Smooth muscle cell of the brain vasculature (primary cell): ENCODE measurements around the gene KCNQ2.
"Not testable (repeated sequence)": the region's sequence is repeated elsewhere in the genome, so short reads cannot be mapped to it uniquely, and the experiment has no call there.

Source experiments
- DNase-seq: peaks from one replicate; pipeline ENCODE4 v3.0.0-alpha.2; 2012; ENCODE audit warnings: low read depth, low spot score

KCNQ2 gene

DNA sequence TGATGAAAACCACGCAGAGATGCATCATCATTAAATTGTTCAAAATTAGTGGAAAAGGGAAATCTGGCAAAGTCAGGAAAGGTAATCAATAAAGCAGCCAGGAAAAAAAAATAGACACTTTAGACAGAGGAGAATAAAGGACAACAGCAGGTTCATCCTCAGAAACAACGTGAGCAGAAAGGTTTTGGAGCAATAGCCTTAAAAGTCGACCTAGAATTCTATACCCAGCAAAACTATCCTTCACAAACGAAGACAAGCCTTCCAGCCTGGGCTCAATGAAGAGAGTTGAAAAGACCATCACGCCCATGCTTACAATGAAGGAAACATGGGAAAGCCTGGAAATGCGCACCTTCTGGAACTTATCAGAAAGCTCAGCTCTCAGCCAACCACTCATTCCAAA, 86.6 kb downstream of the KCNQ2 start:
- DNase-seq = no peak

DNA sequence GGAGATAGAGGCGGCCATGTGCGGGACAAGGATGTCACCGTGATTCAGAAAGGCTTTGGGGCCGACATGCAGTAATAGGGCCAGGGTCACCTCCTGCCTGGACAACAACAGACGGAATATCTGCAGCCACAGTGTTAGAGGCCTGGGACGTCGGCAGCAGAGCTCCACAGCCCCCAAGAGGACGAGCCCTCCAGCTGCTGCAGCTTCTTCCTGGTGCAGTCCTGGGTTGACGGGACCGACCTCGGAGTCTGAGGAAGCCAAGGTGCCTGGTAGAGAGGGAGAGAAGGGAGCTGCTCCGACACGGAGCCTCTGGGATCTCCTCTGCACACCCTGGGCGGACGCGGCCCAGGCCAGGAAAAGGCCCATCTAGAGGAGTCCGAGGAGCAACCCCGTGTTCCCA, 88.1 kb downstream of the KCNQ2 start:
- no peak for DNase-seq

DNA sequence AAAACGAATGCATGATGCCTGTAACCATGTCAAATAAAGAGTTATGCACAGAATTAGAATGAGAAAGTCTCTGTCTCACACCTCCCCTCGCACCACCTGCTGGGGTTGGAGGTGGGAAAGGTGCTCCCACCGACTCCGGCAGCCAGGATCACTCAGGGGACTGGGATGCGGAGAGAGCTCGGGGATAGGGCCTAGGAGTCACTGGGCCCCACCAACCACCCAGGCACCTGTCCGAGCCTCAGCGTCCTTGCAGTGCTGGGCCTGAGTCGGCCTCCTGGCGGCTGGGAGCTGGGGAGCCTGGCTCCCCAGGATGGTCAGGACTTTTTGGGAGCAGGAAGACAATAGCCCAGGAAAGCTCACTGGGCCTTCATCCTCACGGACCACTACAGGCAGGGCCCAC, 88.9 kb downstream of the KCNQ2 start:
- no peak for DNase-seq

DNA sequence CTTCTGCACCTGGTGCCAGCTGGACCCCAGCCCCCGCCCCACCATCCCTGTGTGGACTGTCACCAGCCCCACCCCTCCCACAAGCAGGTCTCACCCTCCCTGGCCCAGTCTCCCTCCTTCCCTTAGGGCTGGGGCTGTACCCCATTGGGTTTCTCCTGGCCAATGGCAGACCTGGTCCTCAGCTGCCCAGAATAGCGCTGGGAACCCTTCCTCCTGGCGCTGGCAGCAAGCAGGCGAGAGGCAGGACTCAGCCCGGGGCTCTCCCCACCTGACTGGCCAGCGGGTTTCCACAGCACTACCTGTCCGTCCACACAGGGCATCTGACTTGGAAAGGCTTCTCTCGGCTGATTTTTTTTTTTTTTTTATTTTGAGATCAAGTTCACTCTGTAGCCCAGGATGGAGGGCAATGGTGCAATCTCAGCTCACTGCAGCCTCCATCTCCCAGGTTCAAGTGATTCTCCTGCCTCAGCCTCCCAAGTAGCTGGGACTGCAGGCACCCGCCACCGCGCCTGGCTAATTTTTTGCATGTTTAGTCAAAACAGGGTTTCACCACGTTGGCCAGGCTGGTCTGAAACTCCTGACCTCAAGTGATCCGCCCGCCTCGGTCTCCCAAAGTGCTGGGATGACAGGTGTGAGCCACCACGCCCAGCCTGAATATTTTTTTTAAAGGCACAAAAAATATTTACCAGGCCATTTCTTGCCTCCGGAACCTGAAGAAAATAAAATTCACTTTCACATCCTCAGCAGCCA, 89.7 kb downstream of the KCNQ2 start:
- no peak for DNase-seq

DNA sequence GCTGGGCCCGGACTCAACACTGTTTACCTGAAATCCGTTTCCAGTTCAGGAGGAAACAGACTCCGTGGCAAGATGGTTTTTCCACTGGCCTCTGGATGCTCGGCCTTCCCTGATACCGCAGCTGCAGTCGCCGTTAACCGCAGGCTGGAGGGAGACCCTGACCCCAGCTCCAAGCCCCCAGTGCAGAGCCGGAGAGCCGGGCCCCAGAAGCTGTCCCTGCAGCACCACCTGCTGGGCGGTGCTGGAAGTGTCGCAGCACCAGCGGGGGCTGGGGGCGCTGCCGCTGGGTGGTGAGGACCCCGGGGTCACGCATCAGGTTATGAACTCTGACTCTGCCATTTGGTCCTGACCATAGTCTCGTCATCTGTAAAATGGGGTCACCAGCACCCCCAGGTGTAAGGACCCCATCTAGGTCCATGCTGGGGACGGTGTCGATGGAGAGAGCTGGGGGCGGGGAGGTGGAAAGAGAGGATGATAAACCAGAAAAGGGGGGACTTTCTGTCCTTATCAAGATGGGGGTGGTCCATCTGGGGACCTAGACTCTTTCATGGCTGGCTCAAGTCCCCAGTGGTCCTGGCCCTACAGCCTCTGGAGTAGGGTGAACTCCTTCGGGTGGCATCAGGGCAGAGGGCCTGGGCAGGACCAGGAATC, 90.5 kb downstream of the KCNQ2 start:
- no peak for DNase-seq

DNA sequence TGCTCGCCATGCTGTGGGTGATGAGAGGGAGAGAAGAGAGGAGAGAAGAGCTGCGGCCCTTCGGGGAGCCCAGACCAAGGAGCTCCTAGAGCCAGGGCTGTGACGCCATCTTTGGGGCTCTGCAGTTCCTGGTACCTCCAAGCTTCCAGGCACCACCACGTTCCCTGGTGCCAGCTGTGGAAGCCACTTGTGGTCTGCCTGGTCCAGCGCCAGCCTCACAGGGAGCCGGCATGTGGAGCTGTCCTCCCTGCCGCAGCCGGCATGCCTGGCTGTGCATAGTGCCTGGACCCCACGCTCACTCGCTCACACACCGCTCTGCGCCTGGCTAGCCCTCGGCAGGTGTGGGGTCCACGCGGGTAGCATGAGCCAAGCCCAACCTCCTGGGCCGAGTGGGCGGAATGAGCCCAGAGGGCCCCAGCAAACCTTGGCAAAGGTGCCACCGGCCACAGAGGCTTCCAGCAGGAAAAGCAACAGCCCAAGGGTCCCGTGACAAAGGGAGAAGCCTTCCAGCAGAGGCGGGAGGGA, 92.0 kb downstream of the KCNQ2 start:
- no peak for DNase-seq

DNA sequence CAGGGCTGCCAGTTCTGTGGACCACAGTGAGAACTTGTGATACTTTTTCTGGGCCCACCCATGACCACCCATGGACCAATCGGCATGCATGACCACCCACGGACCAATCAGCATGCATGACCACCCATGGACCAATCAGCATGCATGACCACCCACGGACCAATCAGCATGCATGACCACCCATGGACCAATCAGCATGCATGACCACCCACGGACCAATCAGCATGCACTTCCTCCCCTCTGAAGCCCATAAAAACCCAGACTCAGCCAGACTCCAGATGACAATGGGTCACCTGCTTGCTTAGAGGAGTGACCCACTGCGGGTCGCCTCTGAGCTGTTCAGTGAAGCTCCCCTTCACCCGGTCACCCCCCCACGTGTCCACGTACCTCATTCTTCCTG, 92.6 kb downstream of the KCNQ2 start:
- not testable (repeated sequence) for DNase-seq

DNA sequence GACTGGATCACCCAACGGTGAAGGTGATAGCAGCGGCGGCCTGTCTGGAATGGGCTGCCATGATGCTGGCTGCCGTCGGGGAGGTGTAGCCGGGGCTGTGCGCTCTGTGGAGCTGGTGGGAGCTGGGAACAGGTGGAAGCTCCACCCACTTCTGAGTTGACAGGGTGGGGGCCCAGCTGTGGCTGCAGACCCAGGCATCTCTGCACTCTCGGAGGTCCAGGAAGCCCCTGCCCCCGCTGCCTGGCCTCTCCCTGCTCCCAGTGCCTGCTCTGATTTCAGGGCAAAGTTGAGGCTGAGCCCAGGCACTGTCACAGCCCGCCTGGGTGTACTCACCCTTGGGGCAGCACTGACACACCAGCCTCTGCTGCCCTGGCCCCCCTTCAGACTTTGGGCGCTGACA, 93.2 kb downstream of the KCNQ2 start:
- DNase-seq = no peak

DNA sequence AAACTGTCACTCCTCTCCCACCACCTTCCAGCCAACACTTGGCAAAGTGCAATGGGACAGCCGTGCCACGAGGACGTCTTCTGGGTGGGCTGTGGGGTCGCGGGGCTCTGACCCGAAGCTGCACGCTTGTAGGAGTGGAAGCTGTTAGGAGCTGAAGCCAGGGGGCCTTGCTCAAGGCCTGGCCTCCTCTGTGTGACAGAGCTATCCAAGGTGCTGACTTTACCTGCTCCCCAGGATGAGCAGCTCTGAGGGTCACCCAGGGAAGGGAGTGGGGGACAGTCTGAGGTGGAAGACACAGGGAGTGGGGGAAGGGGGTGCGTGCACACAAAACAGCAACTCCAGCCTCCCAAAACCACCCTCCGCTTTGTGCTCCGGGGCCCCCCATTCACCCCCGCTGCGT, 93.8 kb downstream of the KCNQ2 start:
- DNase-seq = no peak

DNA sequence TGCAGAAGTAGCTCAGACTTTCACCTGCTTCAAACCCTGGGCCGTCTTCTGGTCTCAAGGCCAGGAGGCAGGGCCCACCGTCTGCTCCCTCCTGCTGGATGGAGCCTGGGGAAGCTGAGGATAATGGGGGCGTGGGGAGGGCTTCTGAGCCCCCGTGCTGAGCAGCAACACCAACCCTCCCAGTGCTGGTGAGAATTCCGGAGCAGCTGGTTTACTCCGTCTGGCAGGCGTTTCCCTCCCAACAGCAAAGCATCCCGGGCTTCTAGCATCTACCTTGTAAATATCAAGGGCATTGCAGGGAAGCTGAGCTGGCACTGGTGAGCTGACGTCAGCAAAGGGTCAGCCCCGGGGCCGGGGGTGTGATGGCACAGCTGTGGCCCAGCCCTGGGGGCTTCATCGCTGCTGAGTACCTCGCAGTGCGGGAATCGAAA, 94.5 kb downstream of the KCNQ2 start:
- DNase-seq = no peak

DNA sequence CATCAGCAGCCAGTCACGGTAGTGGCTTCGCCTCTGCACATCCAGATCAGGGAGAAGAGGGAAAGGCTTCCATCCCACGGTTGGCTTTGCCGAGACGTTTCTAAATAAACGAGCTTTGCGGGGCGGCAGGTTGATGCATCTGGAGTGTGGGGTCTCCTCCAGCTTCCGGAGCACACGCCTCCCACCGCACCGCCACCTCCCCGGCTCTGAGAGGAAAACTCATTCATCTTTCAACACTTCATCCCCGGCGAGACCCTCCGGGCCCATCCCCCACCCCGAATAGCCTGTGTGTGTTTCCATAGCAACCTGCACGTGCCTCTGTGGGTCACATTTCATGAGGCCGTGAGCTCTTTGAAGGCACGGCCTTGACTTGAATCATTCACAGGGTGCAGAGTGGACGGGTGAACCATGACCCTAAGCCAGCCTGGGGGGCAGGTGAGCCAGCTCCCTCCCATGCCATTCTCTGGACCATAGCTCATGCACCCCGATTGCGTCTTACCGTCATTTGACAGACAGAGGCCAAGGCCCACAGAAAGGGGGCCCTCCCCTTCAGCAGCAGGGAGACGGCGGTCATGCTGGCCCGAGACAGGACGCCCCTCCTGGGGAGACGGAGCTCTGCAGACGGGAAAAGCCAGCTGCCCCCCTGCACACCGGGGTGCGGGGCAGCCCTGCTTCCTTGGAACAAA, 95.1 kb downstream of the KCNQ2 start:
- DNase-seq = no peak

DNA sequence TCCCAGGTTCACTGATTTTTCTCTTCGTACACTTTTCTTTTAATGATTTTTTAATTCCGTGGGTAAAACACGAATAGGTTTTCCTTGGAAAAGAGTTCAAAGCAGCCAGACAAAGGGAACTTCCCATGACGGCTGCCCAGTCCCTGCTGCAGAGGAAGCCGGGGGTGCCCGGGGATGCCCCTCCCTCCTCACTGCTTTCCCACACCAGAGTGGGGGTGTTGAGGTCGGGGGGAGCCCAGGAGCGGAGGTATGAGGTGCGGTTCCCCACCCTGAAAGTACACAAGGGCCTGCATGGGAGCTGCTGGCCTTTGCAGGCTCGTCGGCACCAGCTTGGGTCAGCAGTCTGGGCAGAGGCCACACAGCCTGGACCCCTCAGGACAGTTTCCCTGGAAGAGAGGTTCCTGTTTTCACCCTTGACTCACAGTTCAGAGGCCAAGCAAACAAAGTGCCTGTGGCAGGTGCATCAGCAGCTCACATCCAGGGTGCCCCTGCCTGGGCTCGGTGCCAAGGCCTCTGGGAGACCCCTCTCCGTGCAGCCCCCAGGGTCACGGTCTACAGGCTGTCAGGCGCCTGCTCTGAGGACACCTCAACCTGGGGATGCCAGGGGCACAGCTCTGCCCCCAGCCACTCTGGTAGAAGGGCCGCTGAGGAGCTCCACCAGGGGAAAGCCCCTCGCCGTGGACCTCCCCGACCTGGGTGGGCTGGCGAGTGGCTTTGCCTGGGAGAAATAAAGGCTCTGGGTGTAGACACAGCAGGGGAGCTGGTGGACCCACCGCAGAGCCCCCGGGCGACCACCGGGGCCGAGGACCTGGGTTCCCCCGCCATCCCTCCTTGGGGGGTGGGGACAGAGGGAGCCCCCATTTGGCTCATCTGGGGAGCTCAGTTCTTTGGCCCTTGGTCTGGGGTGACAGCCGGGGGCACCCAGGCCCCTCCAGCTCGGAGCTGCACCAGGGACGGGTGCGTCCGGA, 95.9 kb downstream of the KCNQ2 start:
- DNase-seq = no peak

DNA sequence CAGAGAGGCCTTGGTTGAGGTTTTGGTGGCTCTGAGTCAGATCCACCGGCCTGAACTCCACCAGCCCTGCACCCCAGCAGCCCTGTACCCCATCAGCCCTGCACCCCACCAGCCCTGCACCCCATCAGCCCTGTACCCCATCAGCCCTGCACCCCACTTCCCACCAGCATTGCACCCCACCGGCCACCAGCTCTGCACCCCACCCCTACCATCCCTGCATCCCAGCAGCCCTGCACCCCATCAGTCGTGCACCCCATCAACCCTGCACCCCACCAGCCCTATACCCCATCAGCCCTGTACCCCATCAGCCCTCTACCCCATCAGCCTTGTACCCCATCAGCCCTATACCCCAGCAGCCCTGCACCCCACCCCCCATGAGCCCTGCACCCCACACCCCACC, 97.0 kb downstream of the KCNQ2 start:
- DNase-seq = no peak

DNA sequence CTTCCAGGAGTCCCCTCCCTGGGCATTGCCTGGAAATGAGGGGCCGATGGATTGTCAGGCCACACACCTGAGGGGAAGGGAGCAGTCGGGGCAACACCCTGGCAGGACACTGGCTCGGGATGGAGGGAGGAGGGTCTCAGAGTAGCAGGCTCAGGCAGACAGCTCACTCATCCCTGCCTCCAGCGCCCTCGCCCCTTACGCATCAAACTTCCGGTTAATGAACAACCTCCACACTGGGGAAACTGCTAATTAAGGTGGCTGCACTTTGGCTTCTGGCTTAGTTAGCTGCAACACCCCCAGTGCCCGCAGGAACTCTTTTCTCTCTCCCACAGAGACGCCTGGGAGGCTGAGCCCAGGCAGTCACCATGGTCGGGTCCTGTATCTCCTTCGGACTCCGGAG, 98.0 kb downstream of the KCNQ2 start:
- no peak for DNase-seq

DNA sequence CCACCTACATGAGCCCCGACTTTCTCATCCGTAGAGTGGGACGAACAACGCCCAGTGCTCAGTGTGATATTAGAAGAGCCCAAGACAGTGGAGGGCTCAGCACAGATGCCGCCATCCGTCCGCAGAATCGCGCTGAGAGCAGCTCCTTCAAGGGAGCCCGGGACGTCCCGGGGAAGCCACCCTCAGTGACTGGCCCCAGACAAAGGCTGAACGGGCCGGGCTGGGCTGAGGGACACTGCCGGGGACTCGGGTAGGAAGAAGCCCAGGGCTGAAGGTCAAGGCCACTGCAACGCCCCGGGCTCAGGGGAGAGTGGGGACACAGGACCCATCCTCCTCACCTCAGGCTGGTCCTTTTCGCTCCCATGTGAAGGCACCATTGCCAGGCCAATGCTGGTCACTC, 98.5 kb downstream of the KCNQ2 start:
- DNase-seq = no peak

DNA sequence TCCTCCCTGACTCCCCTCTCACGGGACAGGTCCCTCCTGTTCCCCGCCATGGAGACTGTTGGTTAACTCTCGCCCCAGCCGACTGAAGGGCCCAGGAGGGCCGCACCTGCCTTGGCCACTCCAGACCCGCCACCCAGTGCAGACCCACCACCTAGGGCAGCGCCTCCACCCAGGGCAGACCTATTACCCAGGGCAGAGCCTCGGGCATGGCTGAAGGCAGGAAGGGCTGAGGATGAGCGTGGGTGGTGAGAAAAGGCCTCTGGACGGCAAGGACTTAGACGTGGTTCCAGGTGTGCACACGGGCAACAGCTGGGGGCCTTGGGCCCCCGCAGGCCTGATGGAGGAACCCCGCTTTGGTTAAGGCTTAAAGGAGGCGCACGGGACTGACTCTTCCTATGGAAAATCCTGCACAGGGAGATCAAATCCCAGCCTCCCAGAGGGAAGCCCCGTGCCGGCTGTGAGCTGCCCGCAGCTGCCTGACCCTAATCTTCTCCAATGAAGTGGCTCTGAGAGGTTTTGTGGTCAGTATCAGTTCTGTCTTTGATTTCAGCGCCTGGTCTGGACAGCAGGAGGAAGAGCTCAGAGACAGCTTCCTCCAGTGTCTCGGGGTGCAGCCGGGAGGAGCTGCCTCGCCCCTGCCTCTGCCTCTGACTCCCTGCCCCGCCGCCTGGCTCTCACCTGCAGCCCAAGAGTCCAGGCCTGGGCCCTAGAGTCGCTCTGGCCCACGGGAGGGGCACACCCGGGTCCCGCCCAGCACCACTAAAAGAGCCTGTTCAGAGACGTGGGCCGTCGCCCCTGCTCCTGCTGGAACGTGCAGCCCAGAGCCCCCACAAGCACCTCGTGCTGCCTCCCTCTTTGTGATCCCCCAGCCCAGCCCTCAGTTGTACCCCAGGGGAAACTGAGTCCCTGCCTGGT, 99.2 kb downstream of the KCNQ2 start:
- DNase-seq = no peak

DNA sequence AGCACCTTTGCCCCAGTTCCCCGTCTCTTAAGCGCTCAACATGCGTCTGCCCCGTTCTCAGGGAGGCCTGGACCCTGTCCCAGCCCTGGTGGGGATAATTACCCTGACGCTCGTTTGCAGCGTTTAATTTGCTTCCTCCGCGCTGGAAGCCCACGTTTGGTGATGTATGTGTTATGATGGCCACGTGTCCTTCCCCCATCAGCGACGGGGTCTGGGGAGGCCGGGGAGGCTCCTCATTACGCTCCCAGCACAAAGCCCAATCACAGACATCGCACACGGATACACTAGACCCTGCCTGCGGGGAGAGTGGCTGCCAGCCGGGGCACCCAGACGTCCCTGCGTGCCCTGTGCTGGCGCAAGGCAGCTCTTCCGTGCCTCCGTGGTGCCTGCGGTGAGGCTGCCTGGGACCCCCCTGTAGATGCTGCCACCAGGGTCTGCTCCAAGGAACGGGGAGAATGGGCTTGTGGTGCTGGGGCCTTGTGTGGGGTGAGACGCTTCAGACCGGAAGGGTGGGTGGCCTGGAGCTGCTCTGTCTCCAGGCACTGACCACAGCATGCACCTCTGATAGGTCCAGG, 101.1 kb downstream of the KCNQ2 start:
- DNase-seq = no peak

DNA sequence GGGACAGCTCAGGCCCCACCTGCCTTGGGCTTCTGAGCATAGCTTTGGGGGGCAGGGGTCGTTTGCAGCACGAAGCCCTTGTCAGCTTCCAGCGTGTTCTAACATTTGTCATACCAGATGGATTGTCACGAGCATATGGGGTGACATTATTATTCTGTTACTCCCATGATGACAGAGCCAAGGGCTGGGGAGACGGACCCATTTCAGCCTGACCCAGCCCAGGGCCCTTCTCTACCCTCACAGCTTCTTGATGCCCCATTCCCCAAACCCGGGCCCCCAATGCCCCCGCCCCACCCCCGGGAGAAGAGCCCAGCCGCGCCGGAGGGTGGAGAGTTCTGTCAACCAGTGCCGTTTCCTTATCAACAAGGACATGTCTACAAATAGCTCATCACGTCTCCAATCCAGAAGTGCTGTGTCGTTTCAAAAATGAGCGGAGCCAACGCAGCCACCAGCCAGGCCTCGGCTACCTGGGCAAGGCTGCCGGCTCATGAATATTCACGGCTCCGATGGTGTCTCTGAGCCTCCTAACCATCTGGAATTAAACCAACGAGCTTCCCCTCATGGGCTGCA, 101.8 kb downstream of the KCNQ2 start:
- DNase-seq = no peak

DNA sequence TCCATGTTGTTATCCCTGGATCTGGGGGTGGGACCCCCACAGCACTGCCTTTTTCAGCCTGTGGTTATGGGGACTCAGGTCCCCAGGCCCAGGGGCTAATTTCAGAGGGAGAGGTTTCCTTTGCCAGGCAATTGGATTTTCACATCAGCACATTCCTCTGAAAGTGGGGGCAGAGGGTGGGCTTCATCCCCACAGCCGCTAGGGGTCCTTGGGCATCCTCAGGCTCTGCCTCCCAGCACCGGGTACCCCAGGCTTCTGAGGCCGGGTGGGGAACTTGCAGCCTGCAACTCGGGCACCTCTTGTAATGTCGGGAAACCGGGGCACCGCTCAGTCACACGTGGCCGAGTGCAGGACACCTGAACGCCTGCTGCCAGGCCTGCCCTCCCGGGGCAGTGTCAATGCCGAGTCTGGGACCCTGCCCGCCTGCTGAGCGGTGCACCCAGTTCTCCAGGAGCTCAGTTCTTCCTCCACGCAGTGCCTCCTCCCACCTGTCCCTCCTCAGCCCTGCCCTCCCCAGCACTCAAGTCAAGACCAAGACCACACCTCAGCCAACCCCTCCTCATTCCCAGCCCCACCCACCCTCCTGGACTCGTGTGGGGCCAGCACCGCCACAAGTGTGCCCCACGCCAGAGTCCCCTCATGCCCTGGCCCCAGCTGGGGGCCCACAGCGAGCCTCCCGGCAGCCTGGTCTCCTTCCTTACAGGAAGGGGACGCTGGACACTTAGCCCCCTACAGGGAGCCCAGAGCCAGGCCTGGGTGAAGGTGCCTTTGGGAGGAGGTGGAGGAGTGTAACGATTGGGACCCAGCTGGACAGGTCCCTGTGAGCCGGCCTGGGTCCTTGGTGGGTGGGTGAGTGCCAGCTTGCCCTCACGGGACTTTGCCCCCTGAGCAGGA, 102.5 kb downstream of the KCNQ2 start:
- DNase-seq = no peak
